ENCODE measurements around the gene PER1. TPM values are rescaled to one million over a fixed set of nuclear protein-coding genes. Genes with fewer than 3 reads are reported as not detected.
"Not testable (repeated sequence)": the region's sequence is repeated elsewhere in the genome, so short reads cannot be mapped to it uniquely, and the experiment has no call there.

The PER1 gene
- total and polyA plus RNA-seq, 3 experiments from 2014 or later: 12.1 to 35.8 (median 26.5) TPM

DNA sequence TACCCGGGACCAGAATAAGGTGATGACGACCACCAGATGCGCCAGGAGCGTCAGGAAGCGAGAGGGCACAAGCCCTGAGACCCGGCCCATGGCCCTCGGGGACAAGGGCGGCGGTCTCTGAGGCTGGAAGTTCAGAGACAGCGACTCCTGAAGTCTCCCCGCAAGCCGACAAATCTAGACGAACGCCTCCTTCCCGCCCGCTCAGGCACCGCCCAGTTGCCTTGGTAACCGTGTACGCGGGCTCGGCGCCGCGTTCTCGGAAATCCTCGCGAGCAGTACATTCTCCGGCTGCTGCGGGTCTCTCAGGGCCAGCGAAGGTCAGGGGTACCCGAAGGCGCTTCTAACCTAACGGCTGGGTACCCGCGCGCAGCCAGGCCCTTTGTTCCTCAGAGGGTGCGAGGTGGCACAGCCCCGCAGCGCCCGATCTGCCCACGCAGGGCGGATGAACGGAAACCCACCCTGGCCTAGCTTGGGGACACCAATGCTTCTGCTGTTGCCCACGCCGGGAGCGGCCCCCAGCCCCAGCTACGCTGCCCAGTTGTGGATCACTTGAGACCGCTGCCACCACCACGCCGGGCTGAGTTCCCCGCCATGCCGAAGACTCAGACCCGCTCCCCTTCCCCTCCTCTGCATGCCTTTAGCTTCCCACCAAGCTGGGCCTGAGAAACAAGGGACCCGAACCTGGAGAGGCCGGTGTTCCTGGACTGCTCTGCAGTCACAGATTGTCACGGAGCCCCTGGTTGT, 24.2 kb upstream of the PER1 start, which contains the start of gene TMEM107:
Gene TMEM107, minus strand, starts transcription at position 184 of the 744 bp plus-strand sequence. Its CDS starts 94 bp downstream, at position 90.
- H3K27ac ChIP-seq (ENCODE audit: low read depth, low read length): peak within 1 kb of the TSS; percentile 81
- no peaks in the 10 kb centered on the region for H3K9me3 Mint-ChIP-seq
- H3K36me3 ChIP-seq (ENCODE audit: insufficient read depth, low read length): no peaks in the 10 kb centered on the region
- peaks cover 44% of the 10 kb centered on the region for H3K4me1 ChIP-seq (ENCODE audit: insufficient read depth, low read length)
- peaks cover 40 to 52% (median 51%) of the 10 kb centered on the region in 3 donors for H3K4me1 Mint-ChIP-seq
- peak within 1 kb of the TSS; percentile 92 to 100 (median 96) for H3K27ac Mint-ChIP-seq
- H3K27me3 Mint-ChIP-seq: peaks cover 0 to 3% of the 10 kb centered on the region in 2 donors
- peak within 1 kb of the TSS; percentile 89 to 96 (median 93) for H3K4me3 Mint-ChIP-seq
- H3K27me3 ChIP-seq (ENCODE audit: insufficient read depth, low read length, poor library complexity, severe bottlenecking): no peaks in the 10 kb centered on the region
- ChIA-PET POLR2A (interaction anchor here (0.6 to 1.7 kb wide), 7 partner anchors 10 to 45 kb away, joined by 3 to 8 read pairs (median 3); partner anchors contain the start of genes BORCS6 and PER1), CTCF (interaction anchor here (1.1 to 1.7 kb wide), 3 partner anchors 10 to 57 kb away, joined by 3 to 8 read pairs (median 6); no protein-coding TSS in a partner anchor)
- H3K9me3 ChIP-seq (ENCODE audit: low read length): no peaks in the 10 kb centered on the region
- peaks cover 0 to 7% (median 0%) of the 10 kb centered on the region in 3 donors for H3K36me3 Mint-ChIP-seq
- H3K4me3 ChIP-seq (ENCODE audit: low read length): peak within 1 kb of the TSS; percentile 76
- DNase-seq: peak; percentile 81 to 92 (median 82)

- Histone ChIP-seq H3K4me3 (ENCODE audit: low read length) (peak overlapping the region; percentile 76), H3K36me3 (ENCODE audit: insufficient read depth, low read length) (no peaks in the 10 kb centered on the region), H3K9me3 (ENCODE audit: low read length) (no peaks in the 10 kb centered on the region), H3K4me1 (ENCODE audit: insufficient read depth, low read length) (peaks cover 44% of the 10 kb centered on the region), H3K27me3 (ENCODE audit: insufficient read depth, low read length, poor library complexity, severe bottlenecking) (no peaks in the 10 kb centered on the region), H3K27ac (ENCODE audit: low read depth, low read length) (peak overlapping the region; percentile 81)
- Mint-ChIP-seq H3K4me3 (peak overlapping the region; percentile 89 to 96 (median 93)), H3K9me3 (no peaks in the 10 kb centered on the region), H3K4me1 (peaks cover 38 to 52% (median 51%) of the 10 kb centered on the region in 3 donors), H3K27me3 (peaks cover 0 to 3% of the 10 kb centered on the region in 2 donors), H3K36me3 (peaks cover 0 to 7% (median 0%) of the 10 kb centered on the region in 3 donors), H3K27ac (peak overlapping the region; percentile 92 to 100 (median 96))
- DNase-seq: no peak
- ChIA-PET POLR2A (interaction anchor here (0.6 to 1.7 kb wide), 4 partner anchors 12 to 25 kb away, joined by 3 to 8 read pairs (median 3); partner anchors contain the start of gene BORCS6), CTCF (interaction anchor here (0.7 to 1.7 kb wide), 4 partner anchors 10 to 17 kb away, joined by 3 to 8 read pairs (median 4); no protein-coding TSS in a partner anchor)
Observed at GRCh38 chr17:8175795-8176196, 23.6 kb upstream of the PER1 start.

GRCh38 chr17:8173871-8174322, 21.7 kb upstream of the PER1 start:
- H3K36me3 Mint-ChIP-seq: peaks cover 0 to 7% (median 0%) of the 10 kb centered on the region in 3 donors
- H3K27me3 Mint-ChIP-seq: peaks cover 0 to 5% of the 10 kb centered on the region in 2 donors
- peak overlapping the region; percentile 98 for H3K27ac ChIP-seq (ENCODE audit: low read depth, low read length)
- H3K27ac Mint-ChIP-seq: peak overlapping the region; percentile 99 to 100 (median 100)
- H3K4me1 ChIP-seq (ENCODE audit: insufficient read depth, low read length): peaks cover 44% of the 10 kb centered on the region
- ChIA-PET POLR2A (interaction anchor here (0.9 to 1.7 kb wide), 14 partner anchors 10 to 486 kb away, joined by 3 to 46 read pairs (median 9); partner anchors contain the start of genes AURKB, BORCS6, CTC1 and PER1), CTCF (interaction anchor here (1.0 to 3.7 kb wide), 11 partner anchors 10 to 64 kb away, joined by 3 to 19 read pairs (median 6); partner anchors contain the start of gene BORCS6)
- no peaks in the 10 kb centered on the region for H3K9me3 Mint-ChIP-seq
- no peaks in the 10 kb centered on the region for H3K27me3 ChIP-seq (ENCODE audit: insufficient read depth, low read length, poor library complexity, severe bottlenecking)
- no peak for DNase-seq
- peak overlapping the region; percentile 86 to 95 (median 90) for H3K4me3 Mint-ChIP-seq
- H3K36me3 ChIP-seq (ENCODE audit: insufficient read depth, low read length): no peaks in the 10 kb centered on the region
- H3K4me3 ChIP-seq (ENCODE audit: low read length): peak overlapping the region; percentile 57
- H3K4me1 Mint-ChIP-seq: peaks cover 37 to 52% (median 51%) of the 10 kb centered on the region in 3 donors
- H3K9me3 ChIP-seq (ENCODE audit: low read length): no peaks in the 10 kb centered on the region

DNA sequence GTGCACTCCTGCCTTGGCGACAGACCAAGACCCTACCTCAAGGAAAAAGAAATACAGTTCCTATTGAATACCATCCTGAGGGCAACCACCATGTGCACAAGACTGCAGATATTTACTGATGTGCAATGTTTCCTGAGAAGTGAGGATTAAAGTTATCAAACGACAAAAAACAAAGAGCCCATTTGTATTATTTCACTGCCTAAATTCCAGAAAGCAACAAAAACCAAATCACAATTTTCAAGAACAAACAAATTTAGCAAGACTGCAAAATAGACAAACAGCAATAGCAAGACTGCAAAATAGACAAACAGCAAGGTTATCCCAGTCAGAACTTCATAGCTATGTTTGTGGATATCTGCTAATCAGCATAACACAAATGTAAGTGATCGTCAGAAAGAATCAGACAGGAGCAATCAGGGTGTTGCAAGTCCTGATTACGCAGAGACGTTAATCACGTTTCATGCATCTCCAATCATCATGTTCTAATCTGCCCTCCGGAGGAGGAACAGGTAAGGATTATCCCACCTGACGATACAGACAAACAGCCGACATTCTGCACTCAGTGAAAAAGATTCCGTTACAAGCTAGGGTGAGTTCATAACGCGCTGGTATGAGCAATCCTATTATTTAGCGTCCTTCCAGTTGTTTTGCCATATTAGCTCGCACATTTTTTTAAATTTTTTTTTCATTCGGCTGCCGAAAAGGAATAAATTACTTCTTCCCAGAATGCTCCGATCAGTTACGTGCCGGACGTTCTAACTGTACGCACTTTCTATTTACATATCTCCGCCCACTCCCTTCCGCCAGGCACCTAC, 21.1 kb upstream of the PER1 start:
- Mint-ChIP-seq H3K4me1 (peaks cover 37 to 55% (median 51%) of the 10 kb centered on the region in 3 donors), H3K27ac (peak overlapping the region; percentile 99 to 100 (median 100)), H3K27me3 (peaks cover 0 to 5% of the 10 kb centered on the region in 2 donors), H3K36me3 (peaks cover 0 to 7% (median 0%) of the 10 kb centered on the region in 3 donors), H3K9me3 (no peaks in the 10 kb centered on the region), H3K4me3 (peak overlapping the region; percentile 86 to 95 (median 90))
- ChIA-PET CTCF (interaction anchor here (1.0 to 3.7 kb wide), 11 partner anchors 9 to 63 kb away, joined by 3 to 19 read pairs (median 6); partner anchors contain the start of gene BORCS6), POLR2A (interaction anchor here (0.5 to 1.7 kb wide), 18 partner anchors 10 to 486 kb away, joined by 3 to 46 read pairs (median 7); partner anchors contain the start of genes AURKB, BORCS6, CTC1 and PER1)
- DNase-seq: peak; percentile 60 to 92 (median 89)
- H3K36me3 ChIP-seq (ENCODE audit: insufficient read depth, low read length): no peaks in the 10 kb centered on the region
- H3K4me1 ChIP-seq (ENCODE audit: insufficient read depth, low read length): peaks cover 44% of the 10 kb centered on the region
- H3K9me3 ChIP-seq (ENCODE audit: low read length): no peaks in the 10 kb centered on the region
- no peaks in the 10 kb centered on the region for H3K27me3 ChIP-seq (ENCODE audit: insufficient read depth, low read length, poor library complexity, severe bottlenecking)
- H3K4me3 ChIP-seq (ENCODE audit: low read length): peak overlapping the region; percentile 57
- H3K27ac ChIP-seq (ENCODE audit: low read depth, low read length): peak overlapping the region; percentile 98

DNA sequence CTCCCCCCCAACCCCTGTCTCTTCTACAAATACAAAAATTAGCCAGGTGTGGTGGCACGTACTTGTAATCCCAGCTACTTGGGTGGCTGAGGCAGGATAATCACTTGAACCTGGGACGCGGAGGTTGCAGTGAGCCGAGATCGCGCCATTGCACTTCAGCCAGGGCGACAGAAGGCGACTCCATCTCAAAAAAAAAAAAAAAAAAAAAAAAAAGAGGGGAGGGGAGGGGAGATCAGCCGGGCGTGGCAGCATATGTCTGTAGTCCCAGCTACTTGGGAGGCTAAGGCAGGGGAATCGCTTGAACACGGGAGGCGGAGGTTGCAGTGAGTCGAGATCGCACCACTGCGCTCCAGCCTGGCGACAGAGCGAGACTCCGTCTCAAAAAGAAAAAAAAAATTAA, 18.0 kb upstream of the PER1 start:
- peaks cover 27% of the 10 kb centered on the region for H3K4me1 ChIP-seq (ENCODE audit: insufficient read depth, low read length)
- H3K27me3 ChIP-seq (ENCODE audit: insufficient read depth, low read length, poor library complexity, severe bottlenecking); H3K27ac Mint-ChIP-seq; H3K9me3 ChIP-seq (ENCODE audit: low read length); H3K36me3 ChIP-seq (ENCODE audit: insufficient read depth, low read length); DNase-seq; H3K27ac ChIP-seq (ENCODE audit: low read depth, low read length); H3K4me3 Mint-ChIP-seq; H3K36me3 Mint-ChIP-seq; H3K4me3 ChIP-seq (ENCODE audit: low read length); H3K9me3 Mint-ChIP-seq; H3K27me3 Mint-ChIP-seq: not testable (repeated sequence)
- POLR2A ChIA-PET: interaction anchor here (0.6 to 1.5 kb wide), 2 partner anchors 31 to 77 kb away, joined by 3 to 5 read pairs; no protein-coding TSS in a partner anchor
- CTCF ChIA-PET: interaction anchor here (1.0 to 1.3 kb wide), 3 partner anchors 10 to 32 kb away, joined by 3 read pairs; no protein-coding TSS in a partner anchor
- peaks cover 26 to 39% (median 31%) of the 10 kb centered on the region in 3 donors for H3K4me1 Mint-ChIP-seq

DNA sequence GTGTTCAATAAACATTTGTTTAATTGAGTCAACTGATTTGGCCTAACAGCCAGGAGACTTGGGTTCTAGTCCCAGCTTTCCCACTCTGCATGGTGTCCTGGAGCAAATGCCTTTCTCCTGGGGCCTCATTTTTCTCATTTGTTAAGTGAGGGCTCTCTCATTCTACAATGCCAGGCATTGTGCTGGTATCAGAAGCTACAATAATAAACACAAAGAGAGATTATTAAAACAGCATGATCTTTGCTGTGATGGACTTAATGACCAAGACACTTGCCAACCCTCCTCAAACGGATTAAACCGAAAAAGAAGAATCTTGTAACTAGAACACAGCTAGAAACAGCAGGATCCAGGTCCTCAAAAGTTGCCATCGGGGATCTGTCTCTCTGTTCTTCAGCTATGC, 15.3 kb upstream of the PER1 start:
- ChIA-PET CTCF (interaction anchor here (0.7 to 1.8 kb wide), 5 partner anchors 9 to 74 kb away, joined by 3 to 8 read pairs (median 3); no protein-coding TSS in a partner anchor), POLR2A (interaction anchor here (1.1 kb wide), 1 partner anchor 11 kb away, joined by 4 read pairs; no protein-coding TSS in a partner anchor)
- peaks cover 26% of the 10 kb centered on the region for H3K4me1 ChIP-seq (ENCODE audit: insufficient read depth, low read length)
- Mint-ChIP-seq H3K4me1 (peaks cover 27 to 35% (median 28%) of the 10 kb centered on the region in 3 donors), H3K27me3 (peaks cover 0 to 4% of the 10 kb centered on the region in 2 donors), H3K9me3 (no peaks in the 10 kb centered on the region), H3K36me3 (no peaks in the 10 kb centered on the region), H3K27ac (no peak overlapping the region), H3K4me3 (no peak overlapping the region)
- no peak overlapping the region for H3K27ac ChIP-seq (ENCODE audit: low read depth, low read length)
- no peaks in the 10 kb centered on the region for H3K9me3 ChIP-seq (ENCODE audit: low read length)
- no peaks in the 10 kb centered on the region for H3K36me3 ChIP-seq (ENCODE audit: insufficient read depth, low read length)
- no peaks in the 10 kb centered on the region for H3K27me3 ChIP-seq (ENCODE audit: insufficient read depth, low read length, poor library complexity, severe bottlenecking)
- H3K4me3 ChIP-seq (ENCODE audit: low read length): no peak overlapping the region
- DNase-seq: no peak

GRCh38 chr17:8166731-8167130, 14.5 kb upstream of the PER1 start:
- DNase-seq: no peak
- H3K4me1 Mint-ChIP-seq: peaks cover 26 to 34% (median 27%) of the 10 kb centered on the region in 3 donors
- ChIA-PET CTCF (interaction anchor here (1.2 to 1.8 kb wide), 2 partner anchors 8 to 10 kb away, joined by 3 to 8 read pairs; no protein-coding TSS in a partner anchor), POLR2A (interaction anchor here (1.1 kb wide), 1 partner anchor 10 kb away, joined by 4 read pairs; no protein-coding TSS in a partner anchor)
- H3K27ac ChIP-seq (ENCODE audit: low read depth, low read length): no peak overlapping the region
- peaks cover 25% of the 10 kb centered on the region for H3K4me1 ChIP-seq (ENCODE audit: insufficient read depth, low read length)
- H3K4me3 Mint-ChIP-seq: no peak overlapping the region
- H3K9me3 Mint-ChIP-seq: no peaks in the 10 kb centered on the region
- peaks cover 0 to 4% of the 10 kb centered on the region in 2 donors for H3K27me3 Mint-ChIP-seq
- no peak overlapping the region for H3K4me3 ChIP-seq (ENCODE audit: low read length)
- H3K9me3 ChIP-seq (ENCODE audit: low read length): no peaks in the 10 kb centered on the region
- peak overlapping the region in 1 of 8 donors; percentile 61 for H3K27ac Mint-ChIP-seq
- H3K36me3 Mint-ChIP-seq: peaks cover 0 to 6% (median 0%) of the 10 kb centered on the region in 3 donors
- peaks cover 7% of the 10 kb centered on the region for H3K36me3 ChIP-seq (ENCODE audit: insufficient read depth, low read length)
- H3K27me3 ChIP-seq (ENCODE audit: insufficient read depth, low read length, poor library complexity, severe bottlenecking): no peaks in the 10 kb centered on the region

All from CD8-positive, alpha-beta memory T cell (primary cell).